HG03159 (cell line): Measurements from ENCODE around the gene UBD.

Source experiments
- ATAC-seq: cut with Tn5 transposase; IDR thresholded peaks from one replicate; pipeline ENCODE4 v1.9.1; 2021; ENCODE audit warnings: mild to moderate bottlenecking, moderate library complexity; ENCODE audit not compliant: unreplicated experiment

UBD gene

DNA sequence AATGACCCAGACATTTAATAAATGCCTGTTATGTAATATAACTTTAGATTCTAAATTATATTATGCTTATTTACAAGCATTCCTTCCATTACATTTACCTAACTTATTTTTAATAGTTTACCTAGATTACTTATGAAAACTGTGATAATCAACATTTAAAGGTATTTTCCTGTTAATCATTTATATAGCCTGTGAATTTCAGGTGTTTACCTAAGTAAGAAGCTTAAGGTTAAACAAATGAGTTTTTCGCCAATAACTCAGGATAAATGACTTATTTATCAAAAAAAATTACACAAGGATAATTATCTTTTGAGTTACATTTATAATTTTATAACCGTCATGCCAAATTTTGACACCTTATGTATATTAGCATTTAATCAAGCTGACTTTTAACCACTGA, 35.5 kb downstream of the UBD start:
- ATAC-seq: no peak

DNA sequence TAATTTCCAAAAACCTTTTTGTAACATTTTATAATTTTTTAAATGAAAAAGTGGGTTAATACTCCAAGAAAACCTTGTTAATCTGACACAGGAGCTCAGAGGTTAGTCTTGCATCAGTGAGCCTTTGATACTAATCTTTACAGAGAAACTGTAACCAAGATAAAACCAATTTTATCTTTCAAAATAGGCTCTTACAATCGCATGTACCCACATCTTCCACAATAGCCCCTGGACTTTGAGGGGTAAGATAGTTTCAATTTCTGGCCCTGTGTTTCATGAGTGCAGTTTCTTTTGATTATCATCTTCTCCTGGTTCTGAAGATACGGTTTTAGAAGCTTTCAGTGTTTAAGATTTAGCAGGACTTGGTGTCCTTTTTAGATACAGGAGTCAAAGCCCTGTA, 37.3 kb downstream of the UBD start:
- no peak for ATAC-seq

DNA sequence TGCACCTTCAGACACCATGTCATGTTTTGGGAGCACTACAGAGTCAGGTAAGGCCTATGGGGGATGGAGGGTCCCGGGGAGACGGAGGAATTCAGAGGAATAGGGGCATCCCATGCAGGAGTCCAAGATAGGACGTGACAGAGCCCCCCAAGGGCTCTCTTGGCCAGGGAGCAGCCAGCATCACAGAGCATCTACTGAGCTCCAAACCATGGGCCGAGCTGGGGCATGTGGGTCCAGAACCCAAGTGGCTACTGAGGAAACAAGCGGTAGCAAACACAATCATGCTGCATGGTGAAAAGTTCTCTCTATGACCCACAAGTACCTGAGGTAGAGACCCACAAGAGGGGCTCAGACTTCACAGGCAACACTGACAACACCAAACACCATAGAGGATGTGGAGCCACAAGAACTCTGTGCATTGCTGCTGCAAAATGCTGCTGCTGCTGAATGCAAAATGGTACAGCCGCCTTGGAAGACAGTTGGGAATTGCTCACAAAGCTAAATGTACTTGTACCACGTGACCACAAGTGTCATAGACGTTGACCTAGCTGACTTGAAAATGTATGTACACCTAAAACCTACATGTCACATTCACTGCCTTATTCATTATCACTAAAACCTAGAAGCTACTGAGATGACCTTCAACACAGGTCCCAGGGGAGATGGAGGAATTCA, 38.4 kb downstream of the UBD start:
- no peak for ATAC-seq

DNA sequence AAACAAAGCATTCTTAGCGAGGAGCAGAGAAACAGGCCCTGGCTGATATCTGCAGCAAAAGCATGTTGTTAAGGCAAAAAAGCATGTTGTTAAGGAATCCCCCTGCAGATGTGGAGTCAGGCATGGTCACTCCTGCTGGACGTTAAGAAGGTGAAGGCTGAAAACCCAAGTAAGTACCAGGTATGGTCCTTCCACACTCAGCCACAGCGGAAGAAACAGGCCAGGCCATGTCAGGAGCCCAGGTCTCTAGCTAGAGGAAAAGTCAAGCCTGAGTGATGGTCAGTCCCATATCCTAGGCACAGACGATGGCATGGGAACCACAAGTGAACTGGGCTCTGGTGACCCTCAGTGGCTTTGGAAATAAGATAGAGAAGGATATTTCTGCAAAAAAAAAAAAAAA, 39.3 kb downstream of the UBD start:
- no peak for ATAC-seq

DNA sequence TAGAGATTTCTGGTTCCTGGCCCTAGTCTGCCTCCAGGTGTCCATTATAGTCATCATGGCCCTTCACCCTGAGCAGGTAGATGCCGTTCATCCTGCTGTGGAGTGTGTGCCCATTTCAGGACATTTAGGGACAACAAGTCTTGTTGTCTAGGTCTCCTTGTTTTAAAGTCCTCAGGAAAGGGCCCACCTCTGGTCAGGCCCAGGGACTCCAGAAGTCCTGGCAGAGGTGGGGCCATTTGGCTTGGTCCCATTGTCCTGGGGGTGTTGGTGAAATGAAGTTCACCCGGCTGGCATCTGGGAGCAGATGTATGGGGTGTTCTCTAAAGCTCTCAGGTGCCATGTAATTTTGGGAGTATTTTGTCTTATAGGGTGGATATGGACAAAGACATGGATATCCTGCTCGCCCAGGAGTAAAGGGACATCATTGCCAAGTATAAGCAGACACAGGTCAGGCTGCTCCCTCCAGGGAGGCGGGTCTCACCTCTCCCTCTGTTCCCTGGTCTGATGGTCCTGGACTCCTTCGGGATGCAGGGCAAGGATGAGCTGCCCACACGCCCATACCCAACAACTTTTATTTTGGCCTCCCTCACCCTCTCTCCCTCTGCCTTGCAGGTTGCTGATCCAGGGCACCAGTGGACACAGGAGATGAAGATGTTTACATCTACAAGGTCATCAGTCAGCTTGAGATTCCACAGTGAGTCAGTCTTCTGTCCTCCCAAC, 40.1 kb downstream of the UBD start:
- no peak for ATAC-seq

DNA sequence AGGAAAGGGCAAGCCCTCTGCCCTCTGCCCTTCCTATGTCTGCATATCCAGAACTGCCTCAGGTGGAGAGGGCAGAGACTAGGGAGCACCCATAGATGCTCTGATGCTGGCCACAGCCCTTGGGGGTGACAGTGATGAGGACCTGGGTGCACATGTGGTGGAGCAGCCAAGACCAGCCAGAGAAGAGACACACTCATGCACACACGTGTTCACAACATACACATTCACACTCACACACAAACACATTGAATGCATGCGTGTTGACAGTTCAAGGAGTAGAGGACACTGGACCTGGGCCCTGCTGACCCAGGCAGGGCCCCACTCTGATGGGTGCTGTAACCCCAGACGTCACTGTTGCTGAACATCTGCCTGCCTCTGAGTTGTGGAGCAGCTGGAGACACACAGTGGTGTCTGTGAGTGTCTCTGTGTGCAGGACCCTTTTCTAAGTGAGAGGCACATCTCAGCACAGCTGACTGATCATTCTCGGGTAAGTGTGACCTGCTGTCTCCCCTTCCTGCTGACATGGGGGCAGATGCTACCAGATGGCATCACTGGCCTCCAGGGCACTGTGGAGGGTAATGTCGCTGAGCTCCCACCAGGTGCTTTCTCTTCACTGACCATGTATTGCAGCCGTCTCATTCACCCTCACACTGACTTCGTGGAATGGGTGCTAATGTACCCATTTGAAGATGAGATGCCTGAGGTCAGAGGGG, 41.6 kb downstream of the UBD start:
- no peak for ATAC-seq

DNA sequence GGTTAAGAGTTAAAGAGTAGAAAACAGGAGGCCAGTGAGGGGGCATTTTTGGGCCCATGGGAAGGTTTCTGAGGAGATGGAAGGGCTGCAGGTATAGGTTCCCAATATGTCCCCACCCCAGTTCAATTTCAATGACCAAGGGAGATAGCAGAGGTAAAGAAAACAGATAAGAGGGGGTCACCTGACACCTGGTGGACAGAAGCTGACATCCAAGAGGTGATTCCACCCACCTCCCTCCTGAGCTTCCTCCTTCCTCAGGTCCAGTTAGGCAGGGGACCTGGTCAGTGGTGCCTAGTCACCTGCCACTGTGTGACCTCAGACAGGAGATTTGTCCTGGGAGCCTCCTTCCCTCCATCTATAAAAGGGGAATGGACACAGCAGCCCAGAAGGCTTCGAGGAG, 42.3 kb downstream of the UBD start:
- ATAC-seq: no peak

DNA sequence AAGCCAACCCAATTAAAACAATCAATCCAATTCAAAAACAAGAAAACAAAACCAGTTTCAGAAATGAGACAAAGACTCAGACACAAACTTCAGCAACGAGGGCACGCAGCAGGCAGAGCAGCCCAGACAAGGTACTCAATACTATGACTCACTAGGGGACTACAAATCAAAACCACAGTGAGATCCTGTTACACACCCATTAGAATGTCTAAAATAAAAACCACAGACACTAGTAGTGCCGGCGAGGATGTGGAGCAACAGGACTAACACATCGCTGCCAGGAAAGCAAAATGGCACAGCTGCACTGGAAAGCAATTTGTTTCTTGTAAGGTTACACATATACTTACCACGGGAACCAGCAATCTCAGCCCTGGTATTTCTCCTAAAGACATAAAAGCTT, 43.4 kb downstream of the UBD start:
- no peak for ATAC-seq

DNA sequence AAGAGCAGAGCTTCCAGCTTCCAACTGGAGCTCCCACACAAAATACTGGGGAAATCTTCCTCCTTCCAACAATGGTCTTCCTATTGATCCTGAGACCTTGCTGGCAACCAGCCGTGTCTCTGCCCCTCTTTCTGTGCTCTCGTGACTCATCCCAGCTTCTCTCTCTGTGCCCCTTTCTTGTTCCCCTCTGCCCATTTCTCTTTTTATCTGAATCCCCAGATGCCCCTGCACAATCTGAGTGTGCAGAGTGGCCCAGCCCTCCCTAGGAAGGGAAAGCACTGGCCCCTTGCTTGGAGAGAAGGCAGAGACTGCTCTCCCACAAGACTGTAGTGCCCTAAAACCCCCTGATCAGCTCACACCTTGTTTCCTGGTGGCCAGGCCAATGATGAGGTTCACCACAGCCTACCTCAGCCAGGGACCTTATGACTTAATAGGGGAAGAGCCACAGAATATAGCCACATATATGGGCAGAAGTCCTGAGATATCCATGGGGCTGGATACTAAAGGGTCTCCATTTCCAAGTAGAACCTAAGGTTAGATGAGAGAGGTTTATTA, 48.7 kb downstream of the UBD start:
- ATAC-seq: no peak

DNA sequence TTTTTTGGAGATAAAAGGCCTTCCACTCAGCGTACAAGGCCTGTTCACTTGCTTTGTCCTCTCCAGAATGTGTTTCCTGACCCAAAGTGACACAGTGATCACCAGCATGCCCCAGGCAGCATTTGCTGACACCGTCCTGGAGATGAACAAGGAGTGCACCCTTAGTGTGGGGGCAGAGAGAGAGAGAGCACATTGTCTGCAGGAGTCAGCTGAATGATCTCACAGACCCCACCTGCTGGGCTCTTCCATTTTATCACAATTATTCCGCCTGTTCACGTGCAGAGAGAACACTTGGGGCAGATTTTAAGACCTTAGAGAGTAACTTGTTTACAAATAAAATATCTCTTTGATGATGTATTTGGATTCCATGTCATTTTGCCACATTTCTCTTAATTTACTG, 49.3 kb downstream of the UBD start:
- no peak for ATAC-seq

DNA sequence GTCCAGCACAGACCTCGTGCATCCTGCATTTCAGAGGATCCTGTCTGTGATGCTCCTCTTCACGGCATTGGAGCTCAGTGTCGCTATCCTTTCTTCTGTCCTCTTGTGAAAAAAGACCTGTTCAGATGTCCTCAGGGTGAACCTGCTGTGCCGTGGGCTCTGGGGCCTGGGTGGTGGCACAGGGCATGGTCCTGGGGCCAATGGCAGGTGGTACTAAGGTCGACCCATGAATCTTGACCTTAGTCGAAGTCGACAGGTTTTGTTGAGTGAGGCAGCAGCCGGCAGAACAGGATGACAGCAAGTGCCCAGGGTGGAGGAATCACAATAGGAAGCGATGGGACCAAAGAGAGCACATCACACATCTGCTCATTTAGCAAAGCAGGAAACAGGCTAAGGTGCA, 49.8 kb downstream of the UBD start:
- no peak for ATAC-seq

DNA sequence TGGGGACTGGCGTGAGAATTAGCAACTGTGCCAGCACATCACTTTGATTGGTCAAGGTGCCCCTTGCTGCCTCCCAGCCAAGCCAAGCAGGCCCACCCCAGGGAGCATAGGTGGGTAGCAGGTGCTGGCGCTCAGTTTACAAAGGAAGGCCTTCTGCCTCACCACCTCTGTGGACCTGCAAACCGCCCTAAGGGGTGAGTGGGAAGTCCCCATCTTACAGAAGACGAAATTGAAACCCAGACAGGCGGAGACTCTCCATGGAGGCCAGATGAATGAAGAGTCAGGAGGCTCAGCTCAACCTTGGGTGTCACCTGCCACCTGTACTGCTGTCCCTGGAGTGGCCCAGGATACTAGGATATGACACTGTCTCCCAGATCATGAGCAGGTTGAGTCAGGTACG, 50.3 kb downstream of the UBD start:
- peak; percentile 72 for ATAC-seq

DNA sequence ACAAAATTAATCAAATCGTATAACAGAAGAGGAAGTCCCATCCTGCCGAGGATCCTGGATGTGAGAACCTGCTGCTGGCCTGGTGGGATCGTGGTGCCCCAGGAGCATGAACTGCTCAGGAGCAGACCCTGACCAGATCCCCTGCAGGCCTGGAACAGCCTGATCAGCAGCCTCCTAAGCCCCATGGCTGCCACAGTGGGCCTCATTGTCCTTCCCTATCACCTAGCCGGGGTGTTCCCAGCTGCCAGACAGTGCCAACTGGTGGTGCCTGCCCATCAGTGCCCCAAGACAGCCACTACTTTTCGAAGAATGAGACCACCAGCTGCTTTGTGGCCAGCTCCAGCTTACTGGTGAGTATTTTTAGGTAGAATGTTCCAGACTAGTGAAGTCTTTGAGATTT, 52.2 kb downstream of the UBD start:
- ATAC-seq: no peak

DNA sequence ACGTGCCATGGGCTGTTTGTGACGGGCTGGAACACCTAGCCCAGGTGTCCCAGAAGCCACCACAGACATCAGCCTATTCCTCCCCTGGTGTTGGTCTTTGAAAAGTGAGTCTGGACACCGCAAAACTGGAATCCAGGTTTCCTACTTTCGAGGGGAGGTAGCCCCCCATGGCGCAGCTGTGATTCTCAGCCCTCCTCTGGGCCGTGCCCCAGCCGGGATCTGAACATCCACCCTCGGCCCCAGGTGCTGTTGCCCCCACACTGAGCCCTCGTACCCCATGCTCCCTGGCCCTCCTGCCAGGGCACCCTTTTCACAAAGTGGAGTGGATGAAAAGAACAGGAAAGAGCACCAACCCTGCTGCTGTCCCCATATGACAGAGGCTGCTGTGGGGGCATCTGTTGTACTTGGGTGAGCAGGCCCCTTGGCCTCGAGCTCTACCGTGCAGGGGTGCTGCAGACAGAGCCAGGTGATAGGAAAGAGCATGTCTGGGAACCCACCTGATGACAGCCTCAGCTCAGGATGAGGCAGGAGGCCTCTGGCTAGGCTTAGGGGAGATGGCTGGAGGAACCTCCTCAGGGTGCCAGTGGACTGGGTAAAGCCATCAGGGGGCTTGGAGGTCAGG, 53.0 kb downstream of the UBD start:
- ATAC-seq: no peak

DNA sequence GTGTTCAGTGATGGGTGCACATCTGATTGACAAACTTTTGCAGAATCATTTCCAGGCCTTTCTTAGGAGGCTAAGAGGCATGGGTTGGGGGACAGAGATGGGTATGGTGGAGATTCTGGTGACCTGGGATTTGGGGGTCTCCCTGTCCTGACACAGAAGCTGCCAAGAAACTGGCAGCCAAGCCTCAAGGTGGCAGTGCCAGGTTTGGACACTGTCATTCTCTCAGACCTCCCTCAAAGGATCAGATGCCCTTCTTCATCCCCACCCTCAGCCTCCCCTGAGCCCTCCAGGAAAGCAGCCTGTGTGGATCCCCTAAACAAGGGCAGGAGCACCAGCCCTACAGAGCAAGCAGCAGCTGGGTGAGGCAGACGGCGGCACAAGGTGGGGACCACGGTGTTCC, 53.7 kb downstream of the UBD start:
- ATAC-seq: no peak
